GM23248 (cell line): Measurements from ENCODE around the gene LRRIQ1. TPM values are rescaled to one million over a fixed set of nuclear protein-coding genes. Genes with fewer than 3 reads are reported as not detected.

Source experiments
- DNase-seq: peaks from one replicate; pipeline ENCODE4 v3.0.0-alpha.2; 2015
- H2AFZ ChIP-seq: fragments of 200-600 bp; sonication (generic); 2 replicates; pipeline ENCODE4 v1.6.1; 2016; ENCODE audit warnings: antibody characterized with exemption
- H3F3A ChIP-seq: fragments of 200-600 bp; sonication (generic); 2 replicates; pipeline ENCODE4 v1.6.1; 2016; ENCODE audit warnings: mild to moderate bottlenecking, antibody characterized with exemption, mixed run types; ENCODE audit not compliant: insufficient read depth
- H3K27ac ChIP-seq: fragments of 200-600 bp; sonication (generic); 2 replicates; pipeline ENCODE4 v1.5.1; 2016; ENCODE audit warnings: mild to moderate bottlenecking
- H3K27me3 ChIP-seq: fragments of 200-600 bp; sonication (generic); replicated peaks from 2 replicates; pipeline ENCODE4 v1.6.1; 2016; ENCODE audit warnings: mild to moderate bottlenecking; ENCODE audit not compliant: insufficient read depth
- H3K36me3 ChIP-seq: fragments of 200-600 bp; sonication (generic); 2 replicates; pipeline ENCODE4 v1.6.1; 2016; ENCODE audit warnings: low read depth, mild to moderate bottlenecking
- H3K4me1 ChIP-seq: fragments of 200-600 bp; sonication (generic); 2 replicates; pipeline ENCODE4 v1.6.1; 2016; ENCODE audit warnings: mild to moderate bottlenecking; ENCODE audit not compliant: insufficient read depth
- H3K4me2 ChIP-seq: fragments of 200-600 bp; sonication (generic); one replicate; pipeline ENCODE4 v1.6.1; 2016; ENCODE audit warnings: mild to moderate bottlenecking; ENCODE audit not compliant: unreplicated experiment
- H3K4me3 ChIP-seq: fragments of 200-600 bp; sonication (generic); 2 replicates; pipeline ENCODE4 v1.5.1; 2016; ENCODE audit warnings: mild to moderate bottlenecking
- H3K79me2 ChIP-seq: fragments of 200-600 bp; sonication (generic); 2 replicates; pipeline ENCODE4 v1.6.1; 2016; ENCODE audit warnings: mild to moderate bottlenecking; ENCODE audit not compliant: insufficient read depth
- H3K9ac ChIP-seq: fragments of 200-600 bp; sonication (generic); 2 replicates; pipeline ENCODE4 v1.6.1; 2016; ENCODE audit warnings: mild to moderate bottlenecking
- H3K9me2 ChIP-seq: fragments of 200-600 bp; sonication (generic); 2 replicates; pipeline ENCODE4 v1.6.1; 2016; ENCODE audit warnings: mixed run types, mild to moderate bottlenecking, moderate library complexity; ENCODE audit not compliant: insufficient read depth
- H3K9me3 ChIP-seq: fragments of 200-600 bp; sonication (generic); one replicate; pipeline ENCODE4 v1.6.1; 2017; ENCODE audit warnings: low read depth
- H4K20me1 ChIP-seq: fragments of 200-600 bp; sonication (generic); 2 replicates; pipeline ENCODE4 v1.6.0; 2016; ENCODE audit not compliant: insufficient read depth
- EZH2 ChIP-seq: fragments of 200-600 bp; sonication (generic); IDR thresholded peaks from 2 replicates; pipeline ENCODE4 v1.6.1; 2018; ENCODE audit warnings: antibody characterized with exemption, mild to moderate bottlenecking; ENCODE audit not compliant: insufficient read depth, poor library complexity, severe bottlenecking
- EZH2phosphoT487 ChIP-seq: fragments of 200-600 bp; sonication (generic); IDR thresholded peaks from 2 replicates; pipeline ENCODE4 v1.6.1; 2018; ENCODE audit warnings: antibody characterized with exemption, moderate library complexity, mild to moderate bottlenecking, low read depth; ENCODE audit not compliant: insufficient read depth
- WGBS, 2 experiments: methylation state at CpG; one replicate each; pipeline ENCODE4 v1.1.6; 2015 to 2017; ENCODE audit warnings: low lambda C conversion rate in 2 of 2, low coverage in 1 of 2; ENCODE audit errors: missing lambda C conversion rate in 2 of 2; 5-methylcytosine and 5-hydroxymethylcytosine counted together
- in situ Hi-C: fragments of 300-500 bp; cut with MboI; formaldehyde crosslinking; loops from 2 replicates; pipeline ENCODE4 v1.15.0; 2020
- polyA plus RNA-seq: library from polyadenylated mRNA; unstranded; fragments of >200 nt; fragmentation: Nextera tagmentation; extraction: Ambion mirVana; gene quantifications from 2 replicates; pipeline ENCODE4 v1.2.1, GENCODE V29; 2016
- total RNA-seq: library from RNA; depleted of rRNA; stranded (reverse); fragments of >200 nt; shearing (Covaris generic); gene quantifications from 2 replicates; pipeline ENCODE4 v1.2.3, GENCODE V29; 2014; rRNA removed

Gene LRRIQ1, protein sequence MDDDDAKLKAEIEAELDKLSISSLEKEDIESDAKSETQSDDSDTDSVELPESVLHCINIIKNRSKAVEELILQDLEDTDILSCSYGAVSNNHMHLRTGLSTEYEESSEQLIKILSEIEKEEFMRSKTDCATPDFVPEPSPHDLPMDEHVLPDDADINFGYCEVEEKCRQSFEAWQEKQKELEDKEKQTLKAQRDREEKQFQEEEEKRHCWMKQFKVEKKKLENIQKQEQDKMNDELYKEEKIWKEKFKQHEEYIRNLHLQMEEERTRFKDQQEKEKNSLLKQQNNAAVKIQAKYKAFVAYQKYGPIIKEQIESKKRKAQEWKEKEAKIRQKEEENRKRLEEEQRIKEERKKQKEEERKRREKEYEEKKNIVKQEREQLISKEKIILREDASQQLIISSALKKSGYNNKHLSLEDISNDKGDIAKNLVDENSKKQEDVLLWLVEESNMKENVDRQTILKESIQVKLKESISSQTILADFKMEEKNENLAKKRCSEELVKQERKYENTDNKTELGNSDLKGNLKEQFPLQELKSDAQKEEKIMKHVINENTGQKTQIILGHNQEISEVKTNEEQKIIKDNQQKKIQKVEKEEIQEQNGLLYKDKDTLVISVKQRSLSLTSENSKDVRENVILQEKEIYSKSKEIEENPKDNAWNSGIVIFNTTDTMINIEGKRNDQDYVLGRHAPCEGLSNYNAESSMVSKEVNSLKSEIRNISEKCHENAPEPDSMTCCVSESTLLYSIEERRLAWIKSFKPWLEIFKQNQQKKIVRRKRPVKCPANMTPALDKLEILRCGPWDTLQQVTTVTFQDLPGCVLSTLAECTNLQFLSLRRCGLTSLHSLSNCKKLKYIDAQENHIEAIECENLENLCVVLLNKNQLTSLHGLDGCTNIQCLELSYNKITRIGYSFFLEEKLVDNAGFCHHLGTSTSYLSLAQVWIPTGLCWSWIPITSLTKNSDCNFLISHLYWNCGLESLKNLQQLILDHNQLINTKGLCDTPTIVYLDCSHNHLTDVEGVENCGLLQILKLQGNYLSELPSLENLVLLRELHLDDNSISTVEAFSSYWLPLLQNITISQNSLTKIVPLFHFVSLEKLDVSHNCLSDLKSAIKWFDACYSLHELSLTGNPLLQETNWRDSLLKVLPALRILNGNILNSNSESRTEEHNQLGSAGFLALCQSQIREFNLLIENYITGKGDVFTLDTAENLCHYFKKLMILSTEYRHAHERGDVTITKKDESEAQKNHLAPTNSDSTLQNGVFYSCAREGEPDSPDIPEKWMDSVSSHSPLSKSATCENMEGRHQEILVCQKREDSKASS (N-terminal part only)
- total RNA-seq (0.11 and 0.13 TPM in 2 replicates), polyA plus RNA-seq (0.88 and 1.3 TPM in 2 replicates)

DNA sequence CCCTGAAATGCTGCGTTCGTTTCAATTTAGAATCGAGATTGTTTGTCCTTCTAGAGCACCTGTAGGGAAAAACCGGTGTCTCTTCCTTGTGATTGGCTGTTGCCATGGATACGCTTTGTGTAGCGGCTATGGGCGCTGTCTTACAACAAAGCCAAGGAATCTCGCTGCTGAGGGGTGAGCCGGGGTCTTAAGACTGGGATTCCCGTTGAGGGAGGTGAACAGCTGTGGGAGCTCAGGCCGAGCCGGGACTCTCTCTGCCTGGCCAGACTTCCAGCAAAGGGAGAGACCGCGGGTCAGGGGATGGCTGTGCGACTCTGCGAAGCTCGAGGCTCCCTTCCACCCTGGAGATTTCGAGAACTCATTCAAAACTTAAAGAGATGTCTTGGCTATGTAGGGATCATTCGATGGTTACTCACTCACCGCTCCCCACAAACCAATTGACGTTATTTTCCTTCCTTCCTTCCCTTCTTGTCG lies at the start of gene LRRIQ1, which contains the start of gene TSPAN19:
Gene LRRIQ1, plus strand, starts transcription at position 118 of the 474 bp plus-strand sequence. CDS start 1,826 bp downstream, outside the sequence.
Gene TSPAN19, minus strand, starts transcription at position 44 of the 474 bp plus-strand sequence. CDS start 6,331 bp downstream, outside the sequence.
- no peak for TF ChIP-seq EZH2phosphoT487
- no peak for TF ChIP-seq EZH2
- Histone ChIP-seq H3K4me3 (peak within 1 kb of the TSS; percentile 84), H4K20me1 (no peaks in the 10 kb centered on the region), H3K79me2 (no peaks in the 10 kb centered on the region), H3K9me3 (no peaks in the 10 kb centered on the region), H3K4me2 (peak within 1 kb of the TSS; percentile 88), H3K9ac (peak within 1 kb of the TSS; percentile 72), H2AFZ (peak within 1 kb of the TSS; percentile 93), H3F3A (no peaks in the 10 kb centered on the region), H3K36me3 (no peaks in the 10 kb centered on the region), H3K27ac (no peak within 1 kb of the TSS), H3K4me1 (0 out of 2 replicates have a peak, but pooled peaks cover 5% of the 10 kb centered on the region), H3K27me3 (no peaks in the 10 kb centered on the region; the same call in 1 of the 2 replicates), H3K9me2 (no peaks in the 10 kb centered on the region)
- 12 to 13% methylated on average over 22 of the region's 22 CpGs for WGBS, 2 experiments
- peak; percentile 88 for DNase-seq
- in situ Hi-C loops = no loop called here

DNA sequence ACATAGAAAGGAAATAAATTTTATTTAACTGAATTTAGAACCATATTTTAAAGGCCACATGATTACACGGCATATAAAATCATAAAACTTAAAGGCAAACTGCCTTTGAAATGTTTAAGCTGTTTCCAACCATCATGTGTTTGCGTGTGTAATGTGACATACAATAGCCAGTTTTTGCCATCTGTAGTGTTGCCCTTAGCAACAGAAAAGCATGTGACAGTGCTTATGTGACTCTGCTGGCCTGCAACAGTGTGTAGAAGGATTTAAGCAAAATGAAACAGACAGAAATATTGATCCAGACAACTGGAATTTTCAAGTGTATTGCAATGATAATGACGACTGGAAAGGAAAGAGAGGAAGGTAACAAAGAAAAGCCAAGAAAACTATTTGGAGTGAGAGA lies 49.6 kb upstream of the LRRIQ1 start:
- TF ChIP-seq EZH2phosphoT487 = no peak
- no peak for TF ChIP-seq EZH2
- H3K4me3 ChIP-seq = no peak overlapping the region
- H3K9me2 ChIP-seq = no peaks in the 10 kb centered on the region
- H3K27me3 ChIP-seq = no peaks in the 10 kb centered on the region
- H4K20me1 ChIP-seq = no peaks in the 10 kb centered on the region
- H3K79me2 ChIP-seq = no peaks in the 10 kb centered on the region
- 22 to 25% methylated on average over 3 of the region's 3 CpGs for WGBS, 2 experiments
- peak; percentile 40 for DNase-seq
- no peak overlapping the region for H3K27ac ChIP-seq
- H3K9me3 ChIP-seq = no peaks in the 10 kb centered on the region
- H3K4me1 ChIP-seq = no peaks in the 10 kb centered on the region
- in situ Hi-C loops = no loop called here
- H3K4me2 ChIP-seq = peak overlapping the region; percentile 11
- H3K9ac ChIP-seq = no peak overlapping the region
- no peaks in the 10 kb centered on the region for H3F3A ChIP-seq
- no peaks in the 10 kb centered on the region for H3K36me3 ChIP-seq
- peak overlapping the region; percentile 79 for H2AFZ ChIP-seq

DNA sequence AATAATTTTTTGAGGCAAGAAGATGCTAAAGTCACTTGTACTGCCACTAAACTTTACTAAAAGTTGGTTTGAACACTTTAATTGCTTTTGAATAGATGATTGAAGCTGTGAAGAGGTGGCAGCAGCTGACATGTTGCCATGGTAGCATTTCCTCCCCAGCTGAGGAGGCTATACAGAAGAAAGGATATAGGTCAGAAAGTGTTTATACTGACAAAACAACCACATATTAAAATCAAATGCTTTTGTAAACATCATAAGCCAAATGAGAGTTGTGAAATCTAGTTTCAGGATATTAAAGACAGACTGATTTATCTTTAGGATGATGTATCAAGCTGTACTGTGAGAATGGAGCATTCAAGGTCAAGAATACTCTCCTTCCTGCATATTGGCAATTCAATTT lies 41.7 kb upstream of the LRRIQ1 start:
- in situ Hi-C loops = no loop called here
- Histone ChIP-seq H3K4me3 (no peak overlapping the region), H3K4me1 (peaks cover 4% of the 10 kb centered on the region; the same call in 1 of the 2 replicates), H3K36me3 (no peaks in the 10 kb centered on the region), H3K9me2 (no peaks in the 10 kb centered on the region; the same call in 1 of the 2 replicates), H3K79me2 (no peaks in the 10 kb centered on the region), H4K20me1 (no peaks in the 10 kb centered on the region), H3K4me2 (no peak overlapping the region), H2AFZ (no peak overlapping the region), H3F3A (no peaks in the 10 kb centered on the region), H3K9ac (no peak overlapping the region), H3K27ac (no peak overlapping the region), H3K27me3 (no peaks in the 10 kb centered on the region), H3K9me3 (no peaks in the 10 kb centered on the region)
- DNase-seq = no peak
- TF ChIP-seq EZH2 = no peak
- TF ChIP-seq EZH2phosphoT487 = no peak
